ENCODE measurements around the gene ANO10. TPM values are rescaled to one million over a fixed set of nuclear protein-coding genes. Genes with fewer than 3 reads are reported as not detected.

ANO10 gene
- total and polyA plus RNA-seq, 2 of the 8 experiments (the other 6 are each of a cell fraction or from before 2014, with no cell fraction given): 38.0 to 53.2 TPM

- Histone ChIP-seq H3K79me1 (ENCODE audit: low read depth, low read length) (no peaks in the 10 kb centered on the region), H3K79me2 (ENCODE audit: control insufficient read depth in 1 of 2, insufficient read depth in 2 of 2, low read length in 2 of 2) (no peaks in the 10 kb centered on the region), H3K4me1 (replicated peaks in 1 of 4; ENCODE audit: control insufficient read depth in 3 of 4, insufficient read depth in 4 of 4, low read length in 3 of 4) (no peaks in the 10 kb centered on the region), H4K91ac (replicated peaks; ENCODE audit: insufficient read length, low read length) (no peak overlapping the region), H2AK5ac (ENCODE audit: low read depth, low read length) (no peak overlapping the region), H2AFZ (ENCODE audit: low read length) (no peak overlapping the region), H2BK12ac (ENCODE audit: low read depth, low read length) (no peak overlapping the region), H2BK20ac (ENCODE audit: low read length) (no peak overlapping the region), H3K4me2 (ENCODE audit: insufficient read depth in 1 of 2, low read depth in 2 of 2, low read length in 2 of 2) (no peak overlapping the region), H3K9me3 (ENCODE audit: insufficient read depth in 2 of 2, low read depth in 1 of 2, low read length in 1 of 2) (no peaks in the 10 kb centered on the region), H2BK15ac (ENCODE audit: low read length) (no peak overlapping the region), H4K20me1 (replicated peaks in 1 of 2; ENCODE audit: control insufficient read depth in 1 of 2, insufficient read depth in 2 of 2, low read length in 2 of 2) (no peaks in the 10 kb centered on the region), H4K8ac (ENCODE audit: extremely low read depth, insufficient read depth, low read length) (no peak overlapping the region), H3K27me3 (replicated peaks in 1 of 4; ENCODE audit: control insufficient read depth in 3 of 4, extremely low read depth in 1 of 4, insufficient read depth in 3 of 4, low read length in 3 of 4) (no peaks in the 10 kb centered on the region), H3K18ac (ENCODE audit: extremely low read depth, low read length) (no peak overlapping the region), H3K4me3 (ENCODE audit: extremely low read depth in 1 of 4, insufficient read depth in 2 of 4, low read depth in 3 of 4, low read length in 4 of 4) (no peak overlapping the region), H3K23me2 (ENCODE audit: low read depth, low read length) (no peaks in the 10 kb centered on the region), H3K23ac (ENCODE audit: insufficient read length) (no peak overlapping the region), H3K14ac (ENCODE audit: insufficient read length) (no peak overlapping the region), H4K5ac (ENCODE audit: insufficient read length, low read depth, low read length) (no peak overlapping the region), H3K4ac (replicated peaks; ENCODE audit: insufficient read length, low read depth, low read length) (no peak overlapping the region), H3K56ac (replicated peaks; ENCODE audit: insufficient read length, low read depth, low read length) (no peak overlapping the region), H3K36me3 (ENCODE audit: control insufficient read depth in 2 of 4, insufficient read depth in 4 of 4, low read length in 3 of 4) (no peaks in the 10 kb centered on the region), H3K27ac (ENCODE audit: low read depth, low read length) (no peak overlapping the region), H3K9ac (replicated peaks in 1 of 4; ENCODE audit: extremely low read depth in 1 of 4, low read depth in 3 of 4, low read length in 3 of 4) (no peak overlapping the region), H2BK120ac (replicated peaks; ENCODE audit: low read depth, low read length) (no peak overlapping the region), H2BK5ac (ENCODE audit: low read depth, low read length) (no peak overlapping the region)
- DNase-seq (ENCODE audit: low read depth in 1 of 2, low spot score in 2 of 2) (no peak), FAIRE-seq (no peak)
- CTCF ChIA-PET (ENCODE audit: partially characterized antibody): no interaction called here
- POLR2A ChIA-PET (ENCODE audit: partially characterized antibody): no interaction called here
- no peak for TF ChIP-seq NRF1 (IDR thresholded peaks at IDR 0.05; ENCODE audit: low read depth, low read length)
- no peak for TF ChIP-seq MAFK (IDR thresholded peaks at IDR 0.05; ENCODE audit: low read depth, low read length)
- TF ChIP-seq SIN3A (conservative IDR thresholded peaks at IDR 0.05 in 1 of 2, IDR thresholded peaks at IDR 0.05 in 1 of 2; ENCODE audit: low read depth in 1 of 2, low read length in 2 of 2): no peak
- TF ChIP-seq RNF2 (IDR thresholded peaks at IDR 0.05; ENCODE audit: borderline replicate concordance, low read depth, low read length, missing control alignments, poor library complexity, severe bottlenecking): no peak
- WGBS, 2 experiments (ENCODE audit: extremely low coverage in 1 of 2, insufficient coverage in 1 of 2, insufficient read length in 1 of 2, insufficient replicate concordance in 2 of 2, low coverage in 1 of 2, low lambda C conversion rate in 2 of 2, missing lambda C conversion rate in 1 of 2): 92% methylated on average over 9 of the region's 9 CpGs; no CpG with 5 or more reads in 1 of the 2 experiments
Measured at GRCh38 chr3:43400781-43401730, 220.8 kb downstream of the ANO10 start.

All from H1 (cell line).